Mucosa of descending colon (tissue), 3 donors: Measurements from ENCODE around the gene GALNTL6. TPM values are rescaled to one million over a fixed set of nuclear protein-coding genes. Genes with fewer than 3 reads are reported as not detected.

Experiments
- ATAC-seq: fragments of 200-7000 bp; cut with Tn5 transposase; one replicate; pipeline ENCODE4 v1.9.1; 2020; ENCODE audit warnings: mild to moderate bottlenecking, moderate library complexity
- DNase-seq, 3 donors: peaks; one replicate each; pipeline ENCODE4 v3.0.0-alpha.2; 2020
- H3K36me3 ChIP-seq: fragments of 200-600 bp; one replicate; pipeline ENCODE4 v1.8.0; 2021; ENCODE audit warnings: low read depth, mild to moderate bottlenecking
- H3K4me1 ChIP-seq: fragments of 200-600 bp; one replicate; pipeline ENCODE4 v1.8.0; 2021; ENCODE audit warnings: low read depth, mild to moderate bottlenecking
- H3K4me3 ChIP-seq: fragments of 200-600 bp; one replicate; pipeline ENCODE4 v1.8.0; 2021; ENCODE audit warnings: mild to moderate bottlenecking
- H3K9me3 ChIP-seq: fragments of 200-600 bp; one replicate; pipeline ENCODE4 v1.8.0; 2021; ENCODE audit warnings: mild to moderate bottlenecking
- intact Hi-C, 2 donors: fragments of 100-400 bp; cut with DNase I in 1 of 2; cut with micrococcal nuclease in 1 of 2; formaldehyde crosslinking; loops; one replicate each; pipeline versions ENCODE4 v1.11.0 to v1.11.1; 2022; cut with DNase I, micrococcal nuclease
- total RNA-seq, 3 donors: library from RNA; stranded (reverse); fragmentation: NEBNext Ultra II Directional in 2 of 3; extraction: Animal tissue kit (Norgen Biotek cat#: 25700) in 2 of 3; gene quantifications; one replicate each; pipeline versions ENCODE4 v1.2.1 to v1.2.4, GENCODE V29; 2021 to 2023
- TF ChIP-seq, protein P1 (sequence below): fragments of 200-600 bp; IDR thresholded peaks from one replicate; pipeline ENCODE4 v1.8.0; 2022; ENCODE audit warnings: antibody characterized with exemption, mild to moderate bottlenecking
- donor health status: DM: no; HTN: no; CAD: no; lungs with moderate emphysema.
- donor health status: DM: no; HTN: no; CAD: no.
- donor health status: DM: no; HTN: yes; CAD: no.

GALNTL6 gene
- total RNA-seq, 3 donors from 2014 or later, result 0.12 to 0.27 (median 0.19) TPM

DNA sequence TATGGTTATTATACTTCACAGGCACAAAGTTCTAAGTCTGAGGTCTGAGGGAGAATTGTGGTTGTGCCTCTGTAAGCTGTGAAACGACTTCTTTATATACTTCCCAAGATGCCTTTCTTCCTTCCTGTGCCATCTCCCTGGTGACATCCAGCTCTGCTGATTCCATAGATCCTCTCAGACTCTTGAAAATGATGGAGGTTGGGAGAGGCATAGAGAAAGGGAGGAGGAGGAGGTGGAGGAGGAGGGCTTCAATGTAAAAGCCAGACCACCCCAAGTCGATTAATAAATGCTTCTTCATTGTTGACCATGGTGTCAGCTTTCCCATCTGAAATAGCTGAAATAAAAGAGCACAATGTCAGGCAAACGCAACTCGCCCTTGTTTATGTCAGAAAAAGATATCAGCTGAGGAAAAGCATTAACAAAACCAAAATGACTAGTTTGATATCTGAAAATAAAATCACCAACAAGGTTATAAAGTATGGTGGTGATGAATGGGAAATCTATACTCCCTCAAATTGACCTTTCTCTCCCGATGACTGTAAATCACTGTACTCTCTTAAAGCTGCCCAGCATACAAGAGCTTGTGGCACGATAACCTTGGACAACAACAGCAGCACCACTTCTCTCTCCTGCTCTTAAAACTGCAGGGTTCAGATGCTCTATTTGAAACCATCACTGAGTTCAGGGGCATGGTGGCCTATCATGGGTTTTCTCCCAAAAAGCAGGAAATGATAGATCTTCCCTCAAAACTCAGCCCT, 1125.0 kb downstream of the GALNTL6 start:
- no peaks in the 10 kb centered on the region for H3K9me3 ChIP-seq
- no peak overlapping the region for H3K4me3 ChIP-seq
- no peaks in the 10 kb centered on the region for H3K36me3 ChIP-seq
- H3K4me1 ChIP-seq, result no peaks in the 10 kb centered on the region
- TF ChIP-seq, protein P1, sequence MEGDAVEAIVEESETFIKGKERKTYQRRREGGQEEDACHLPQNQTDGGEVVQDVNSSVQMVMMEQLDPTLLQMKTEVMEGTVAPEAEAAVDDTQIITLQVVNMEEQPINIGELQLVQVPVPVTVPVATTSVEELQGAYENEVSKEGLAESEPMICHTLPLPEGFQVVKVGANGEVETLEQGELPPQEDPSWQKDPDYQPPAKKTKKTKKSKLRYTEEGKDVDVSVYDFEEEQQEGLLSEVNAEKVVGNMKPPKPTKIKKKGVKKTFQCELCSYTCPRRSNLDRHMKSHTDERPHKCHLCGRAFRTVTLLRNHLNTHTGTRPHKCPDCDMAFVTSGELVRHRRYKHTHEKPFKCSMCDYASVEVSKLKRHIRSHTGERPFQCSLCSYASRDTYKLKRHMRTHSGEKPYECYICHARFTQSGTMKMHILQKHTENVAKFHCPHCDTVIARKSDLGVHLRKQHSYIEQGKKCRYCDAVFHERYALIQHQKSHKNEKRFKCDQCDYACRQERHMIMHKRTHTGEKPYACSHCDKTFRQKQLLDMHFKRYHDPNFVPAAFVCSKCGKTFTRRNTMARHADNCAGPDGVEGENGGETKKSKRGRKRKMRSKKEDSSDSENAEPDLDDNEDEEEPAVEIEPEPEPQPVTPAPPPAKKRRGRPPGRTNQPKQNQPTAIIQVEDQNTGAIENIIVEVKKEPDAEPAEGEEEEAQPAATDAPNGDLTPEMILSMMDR, result no peak
- ATAC-seq (no peak), DNase-seq (no peak)
- intact Hi-C loops, result no loop called here

- no peak overlapping the region for H3K4me3 ChIP-seq
- no peaks in the 10 kb centered on the region for H3K36me3 ChIP-seq
- H3K4me1 ChIP-seq, result no peaks in the 10 kb centered on the region
- intact Hi-C loops, result no loop called here
- no peaks in the 10 kb centered on the region for H3K9me3 ChIP-seq
- TF ChIP-seq, protein P1, result no peak
- no peak for DNase-seq
- ATAC-seq, result no peak
Observed at GRCh38 chr4:172938870-172939269, 1125.7 kb downstream of the GALNTL6 start.

GRCh38 chr4:172942840-172943239, 1129.6 kb downstream of the GALNTL6 start:
- TF ChIP-seq, protein P1, result no peak
- DNase-seq (no peak), ATAC-seq (no peak)
- Histone ChIP-seq H3K4me3 (no peak overlapping the region), H3K36me3 (no peaks in the 10 kb centered on the region), H3K9me3 (no peaks in the 10 kb centered on the region), H3K4me1 (no peaks in the 10 kb centered on the region)
- intact Hi-C loops, result no loop called here

GRCh38 chr4:172945611-172946010, 1132.4 kb downstream of the GALNTL6 start:
- TF ChIP-seq, protein P1, result no peak
- DNase-seq (no peak), ATAC-seq (no peak)
- Histone ChIP-seq H3K9me3 (no peaks in the 10 kb centered on the region), H3K36me3 (no peaks in the 10 kb centered on the region), H3K4me3 (no peak overlapping the region), H3K4me1 (no peaks in the 10 kb centered on the region)
- intact Hi-C loops, result no loop called here

DNA sequence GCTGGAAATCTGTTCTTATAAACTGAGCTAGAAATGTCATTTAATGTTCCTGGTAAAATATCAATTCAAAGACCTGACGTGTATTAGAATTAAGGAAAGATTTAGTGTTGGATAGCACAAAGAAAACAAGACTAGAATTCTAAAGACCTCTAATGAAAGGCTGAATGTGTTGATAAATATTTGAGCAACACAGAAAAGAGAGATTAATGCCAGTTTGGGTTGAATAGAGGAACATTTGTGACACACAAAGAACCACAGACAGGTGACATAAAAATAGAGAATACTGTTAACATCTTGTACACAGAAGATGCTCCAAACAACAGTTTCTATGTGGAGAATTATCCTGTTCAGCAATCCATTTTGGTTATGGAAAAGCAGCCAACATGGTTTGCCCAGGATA, 1133.3 kb downstream of the GALNTL6 start:
- intact Hi-C loops, result no loop called here
- no peak for DNase-seq
- TF ChIP-seq, protein P1, result no peak
- no peak for ATAC-seq
- no peaks in the 10 kb centered on the region for H3K9me3 ChIP-seq
- H3K4me3 ChIP-seq, result no peak overlapping the region
- no peaks in the 10 kb centered on the region for H3K36me3 ChIP-seq
- H3K4me1 ChIP-seq, result no peaks in the 10 kb centered on the region
